ENCODE data around the gene STAT5B. TPM values are rescaled to one million over a fixed set of nuclear protein-coding genes. Genes with fewer than 3 reads are reported as not detected.

Gene STAT5B
- total and polyA plus RNA-seq, 2 donors (not counting 1 experiment from before 2014, with no cell fraction given) = 24.4 to 29.6 TPM

- Histone ChIP-seq H2AFZ (ENCODE audit: low read length) (no peak overlapping the region), H3K9me3 (ENCODE audit: control insufficient read depth, insufficient read depth, low read depth, low read length) (no peaks in the 10 kb centered on the region), H3K4me3 (replicated peaks in 1 of 4; ENCODE audit: control extremely low read depth in 1 of 4, insufficient read depth in 1 of 4, low read depth in 3 of 4, low read length in 4 of 4) (no peak overlapping the region), H3K27me3 (ENCODE audit: control insufficient read depth, insufficient read depth, low read length) (no peaks in the 10 kb centered on the region), H3K79me2 (ENCODE audit: control insufficient read depth, insufficient read depth, low read length) (no peaks in the 10 kb centered on the region), H3K4me2 (ENCODE audit: extremely low read depth, insufficient read depth, low read length) (no peak overlapping the region), H3K36me3 (ENCODE audit: control insufficient read depth, insufficient read depth, low read length) (peaks cover 10% of the 10 kb centered on the region), H3K4me1 (ENCODE audit: control insufficient read depth, extremely low read depth, insufficient read depth, low read length) (peaks cover 11% of the 10 kb centered on the region), H3K9ac (ENCODE audit: insufficient read depth, low read length) (no peak overlapping the region), H3K27ac (ENCODE audit: insufficient read depth, low read length) (no peak overlapping the region), H4K20me1 (ENCODE audit: control insufficient read depth, extremely low read depth, insufficient read depth, low read length) (no peaks in the 10 kb centered on the region)
- DNase-seq (ENCODE audit: low read depth in 2 of 2) = peak in 1 of 2 donors; percentile 14
- TF ChIP-seq CTCF (conservative IDR thresholded peaks at IDR 0.05 in 1 of 2, IDR thresholded peaks at IDR 0.05 in 1 of 2; ENCODE audit: low read depth in 1 of 2, low read length in 2 of 2) (no peak), EZH2 (IDR thresholded peaks at IDR 0.05; ENCODE audit: low read length, missing control alignments) (no peak)
These were observed 37.8 kb upstream of the STAT5B start for GRCh38 chr17:42313773-42314566.

GRCh38 chr17:42313389-42313772 is 37.2 kb upstream of the STAT5B start:
- Histone ChIP-seq H3K79me2 (ENCODE audit: control insufficient read depth, insufficient read depth, low read length) (no peaks in the 10 kb centered on the region), H3K4me3 (replicated peaks in 1 of 4; ENCODE audit: control extremely low read depth in 1 of 4, insufficient read depth in 1 of 4, low read depth in 3 of 4, low read length in 4 of 4) (no peak overlapping the region), H3K36me3 (ENCODE audit: control insufficient read depth, insufficient read depth, low read length) (peaks cover 10% of the 10 kb centered on the region), H3K27me3 (ENCODE audit: control insufficient read depth, insufficient read depth, low read length) (no peaks in the 10 kb centered on the region), H4K20me1 (ENCODE audit: control insufficient read depth, extremely low read depth, insufficient read depth, low read length) (no peaks in the 10 kb centered on the region), H3K4me1 (ENCODE audit: control insufficient read depth, extremely low read depth, insufficient read depth, low read length) (peaks cover 11% of the 10 kb centered on the region), H3K4me2 (ENCODE audit: extremely low read depth, insufficient read depth, low read length) (no peak overlapping the region), H3K27ac (ENCODE audit: insufficient read depth, low read length) (no peak overlapping the region), H3K9me3 (ENCODE audit: control insufficient read depth, insufficient read depth, low read depth, low read length) (no peaks in the 10 kb centered on the region), H3K9ac (ENCODE audit: insufficient read depth, low read length) (no peak overlapping the region), H2AFZ (ENCODE audit: low read length) (no peak overlapping the region)
- TF ChIP-seq EZH2 (IDR thresholded peaks at IDR 0.05; ENCODE audit: low read length, missing control alignments) (no peak), CTCF (conservative IDR thresholded peaks at IDR 0.05 in 1 of 2, IDR thresholded peaks at IDR 0.05 in 1 of 2; ENCODE audit: low read depth in 1 of 2, low read length in 2 of 2) (no peak)
- no peak for DNase-seq (ENCODE audit: low read depth in 2 of 2)

GRCh38 chr17:42312285-42313130 is 36.3 kb upstream of the STAT5B start:
- TF ChIP-seq CTCF (conservative IDR thresholded peaks at IDR 0.05 in 1 of 2, IDR thresholded peaks at IDR 0.05 in 1 of 2; ENCODE audit: low read depth in 1 of 2, low read length in 2 of 2) (peak; percentile 55 to 62), EZH2 (IDR thresholded peaks at IDR 0.05; ENCODE audit: low read length, missing control alignments) (no peak)
- no peak overlapping the region for H3K4me3 ChIP-seq (replicated peaks in 1 of 4; ENCODE audit: control extremely low read depth in 1 of 4, insufficient read depth in 1 of 4, low read depth in 3 of 4, low read length in 4 of 4)
- peaks cover 11% of the 10 kb centered on the region for H3K4me1 ChIP-seq (ENCODE audit: control insufficient read depth, extremely low read depth, insufficient read depth, low read length)
- H4K20me1 ChIP-seq (ENCODE audit: control insufficient read depth, extremely low read depth, insufficient read depth, low read length) = no peaks in the 10 kb centered on the region
- H3K36me3 ChIP-seq (ENCODE audit: control insufficient read depth, insufficient read depth, low read length) = peaks cover 10% of the 10 kb centered on the region
- H3K9ac ChIP-seq (ENCODE audit: insufficient read depth, low read length) = peak overlapping the region; percentile 27
- H3K4me2 ChIP-seq (ENCODE audit: extremely low read depth, insufficient read depth, low read length) = peak overlapping the region; percentile 63
- peak overlapping the region; percentile 48 for H3K27ac ChIP-seq (ENCODE audit: insufficient read depth, low read length)
- H3K79me2 ChIP-seq (ENCODE audit: control insufficient read depth, insufficient read depth, low read length) = no peaks in the 10 kb centered on the region
- H2AFZ ChIP-seq (ENCODE audit: low read length) = no peak overlapping the region
- H3K27me3 ChIP-seq (ENCODE audit: control insufficient read depth, insufficient read depth, low read length) = no peaks in the 10 kb centered on the region
- DNase-seq (ENCODE audit: low read depth in 2 of 2) = peak; percentile 70 to 83
- no peaks in the 10 kb centered on the region for H3K9me3 ChIP-seq (ENCODE audit: control insufficient read depth, insufficient read depth, low read depth, low read length)

All from fibroblast of lung (primary cell).